MM.1S (cell line): ENCODE data around the gene LDLRAP1.

Source experiments
- DNase-seq: peaks from one replicate; pipeline ENCODE4 v3.0.0-alpha.2; 2015
- H2AFZ ChIP-seq: fragments of 300-600 bp; sonication (generic); 2 replicates; pipeline ENCODE4 v1.6.0; 2016; ENCODE audit warnings: antibody characterized with exemption, low read length
- H3F3A ChIP-seq: fragments of 300-600 bp; sonication (generic); 2 replicates; pipeline ENCODE4 v1.6.1; 2016; ENCODE audit warnings: mild to moderate bottlenecking, antibody characterized with exemption, low read length, moderate library complexity, mixed read lengths; ENCODE audit not compliant: insufficient read depth
- H3K27ac ChIP-seq: fragments of 300-600 bp; sonication (generic); 2 replicates; pipeline ENCODE4 v1.5.1; 2016; ENCODE audit warnings: mild to moderate bottlenecking, low read length
- H3K27me3 ChIP-seq: fragments of 300-600 bp; sonication (generic); replicated peaks from 2 replicates; pipeline ENCODE4 v1.6.0; 2016; ENCODE audit warnings: low read length; ENCODE audit not compliant: insufficient read depth
- H3K36me3 ChIP-seq: fragments of 300-600 bp; sonication (generic); replicated peaks from 2 replicates; pipeline ENCODE4 v1.6.1; 2016; ENCODE audit warnings: mild to moderate bottlenecking, low read length, mixed read lengths; ENCODE audit not compliant: insufficient read depth
- H3K4me1 ChIP-seq: fragments of 300-600 bp; sonication (generic); 2 replicates; pipeline ENCODE4 v1.6.1; 2016; ENCODE audit warnings: low read length, mixed read lengths
- H3K4me2 ChIP-seq: fragments of 300-600 bp; sonication (generic); 2 replicates; pipeline ENCODE4 v1.6.0; 2016; ENCODE audit warnings: low read depth, low read length
- H3K4me3 ChIP-seq: fragments of 300-600 bp; sonication (generic); 2 replicates; pipeline ENCODE4 v1.5.1; 2016; ENCODE audit warnings: low read length, mixed read lengths
- H3K79me2 ChIP-seq: fragments of 300-600 bp; sonication (generic); 2 replicates; pipeline ENCODE4 v1.6.1; 2016; ENCODE audit warnings: mixed run types, low read length, mixed read lengths
- H3K9ac ChIP-seq: fragments of 300-600 bp; sonication (generic); 2 replicates; pipeline ENCODE4 v1.6.1; 2016; ENCODE audit warnings: low read length, mixed read lengths
- H3K9me2 ChIP-seq: fragments of 300-600 bp; sonication (generic); replicated peaks from 2 replicates; pipeline ENCODE4 v1.6.1; 2016; ENCODE audit warnings: mild to moderate bottlenecking, low read length, mixed read lengths; ENCODE audit not compliant: insufficient read depth
- H3K9me3 ChIP-seq: fragments of 300-600 bp; sonication (generic); replicated peaks from 2 replicates; pipeline ENCODE4 v1.6.1; 2016; ENCODE audit warnings: mild to moderate bottlenecking, low read length, mixed read lengths; ENCODE audit not compliant: insufficient read depth
- H4K20me1 ChIP-seq: fragments of 300-600 bp; sonication (generic); 2 replicates; pipeline ENCODE4 v1.6.1; 2016; ENCODE audit warnings: mild to moderate bottlenecking, low read length, moderate library complexity, mixed read lengths; ENCODE audit not compliant: insufficient read depth
- CTCF ChIP-seq: fragments of 300-600 bp; sonication (generic); IDR thresholded peaks from 2 replicates; pipeline ENCODE4 v1.5.1; 2016; ENCODE audit warnings: antibody characterized with exemption, low read length, mixed read lengths
- EZH2 ChIP-seq: fragments of 300-600 bp; sonication (generic); optimal IDR thresholded peaks from 2 replicates; pipeline ENCODE3; 2017; ENCODE audit warnings: low read depth, mild to moderate bottlenecking, antibody characterized with exemption, low read length, mixed read lengths
- EZH2phosphoT487 ChIP-seq: fragments of 300-600 bp; sonication (generic); IDR thresholded peaks from 2 replicates; pipeline ENCODE4 v1.6.1; 2018; ENCODE audit warnings: antibody characterized with exemption, low read length

The LDLRAP1 gene

GRCh38 chr1:25541425-25541824, 2.0 kb upstream of the LDLRAP1 start:
- no peak overlapping the region for H2AFZ ChIP-seq

GRCh38 chr1:25541889-25542658, 1.3 kb upstream of the LDLRAP1 start:
- Histone ChIP-seq H3K27me3 (no peaks in the 10 kb centered on the region), H3K4me1 (peaks cover 25% of the 10 kb centered on the region), H3K9ac (no peak overlapping the region), H3K9me3 (no peaks in the 10 kb centered on the region), H3K9me2 (no peaks in the 10 kb centered on the region), H3K79me2 (peaks cover 34% of the 10 kb centered on the region), H3F3A (no peaks in the 10 kb centered on the region; the same call in none of the 2 replicates), H3K4me3 (no peak overlapping the region), H3K36me3 (no peaks in the 10 kb centered on the region), H4K20me1 (no peaks in the 10 kb centered on the region), H3K4me2 (no peak overlapping the region), H3K27ac (no peak overlapping the region), H2AFZ (no peak overlapping the region)
- TF ChIP-seq EZH2 = no peak
- TF ChIP-seq EZH2phosphoT487 = no peak
- TF ChIP-seq CTCF = no peak
- DNase-seq = no peak

More at GRCh38 chr1:25541425-25541824, 2.0 kb upstream of the LDLRAP1 start:
- peaks cover 21% of the 10 kb centered on the region for H3K4me1 ChIP-seq
- peaks cover 28% of the 10 kb centered on the region for H3K79me2 ChIP-seq
- no peaks in the 10 kb centered on the region for H3K9me2 ChIP-seq
- H3K4me2 ChIP-seq = no peak overlapping the region
- no peak overlapping the region for H3K4me3 ChIP-seq
- no peaks in the 10 kb centered on the region for H3K27me3 ChIP-seq
- H3K27ac ChIP-seq = no peak overlapping the region
- H3K36me3 ChIP-seq = no peaks in the 10 kb centered on the region
- TF ChIP-seq EZH2phosphoT487 (no peak), EZH2 (no peak), CTCF (no peak)
- no peak for DNase-seq
- H4K20me1 ChIP-seq = no peaks in the 10 kb centered on the region
- H3K9ac ChIP-seq = no peak overlapping the region
- no peaks in the 10 kb centered on the region for H3K9me3 ChIP-seq
- H3F3A ChIP-seq = no peaks in the 10 kb centered on the region; the same call in none of the 2 replicates

- DNase-seq = no peak
- Histone ChIP-seq H3K9me3 (no peaks in the 10 kb centered on the region), H3F3A (peaks cover 7% of the 10 kb centered on the region), H3K79me2 (peaks cover 42% of the 10 kb centered on the region), H3K4me1 (peaks cover 32% of the 10 kb centered on the region), H3K27me3 (no peaks in the 10 kb centered on the region), H2AFZ (peak overlapping the region; percentile 87), H3K9ac (peak overlapping the region; percentile 15; the same call in 1 of the 2 replicates), H3K4me3 (peak overlapping the region; percentile 37; the same call in 1 of the 2 replicates), H4K20me1 (no peaks in the 10 kb centered on the region), H3K9me2 (no peaks in the 10 kb centered on the region), H3K27ac (no peak overlapping the region), H3K36me3 (no peaks in the 10 kb centered on the region), H3K4me2 (peak overlapping the region; percentile 78)
- TF ChIP-seq CTCF = no peak
These were observed 391 bp upstream of the LDLRAP1 start for GRCh38 chr1:25543005-25543424.
